ENCODE measurements around the gene COL5A1.
"Not testable (repeated sequence)": the region's sequence is repeated elsewhere in the genome, so short reads cannot be mapped to it uniquely, and the experiment has no call there.

Gene COL5A1

GRCh38 chr9:134712926-134713325 is 71.3 kb downstream of the COL5A1 start:
- DNase-seq = no peak

GRCh38 chr9:134715536-134715935 is 73.9 kb downstream of the COL5A1 start:
- DNase-seq = not testable (repeated sequence)

GRCh38 chr9:134716067-134716466 is 74.5 kb downstream of the COL5A1 start:
- DNase-seq = no peak

- no peak for DNase-seq
Observed at GRCh38 chr9:134717056-134717455, 75.5 kb downstream of the COL5A1 start.

GRCh38 chr9:134717924-134718645 is 76.5 kb downstream of the COL5A1 start:
- DNase-seq = no peak

- no peak for DNase-seq
Observed at GRCh38 chr9:134719331-134719730, 77.7 kb downstream of the COL5A1 start.

GRCh38 chr9:134720136-134720753 is 78.6 kb downstream of the COL5A1 start:
- no peak for DNase-seq

- DNase-seq = no peak
Observed at GRCh38 chr9:134720796-134721195, 79.2 kb downstream of the COL5A1 start.

GRCh38 chr9:134721344-134721743 is 79.7 kb downstream of the COL5A1 start:
- no peak for DNase-seq

- no peak for DNase-seq
Observed at GRCh38 chr9:134722120-134722701, 80.6 kb downstream of the COL5A1 start.

GRCh38 chr9:134723037-134723436 is 81.4 kb downstream of the COL5A1 start:
- DNase-seq = no peak

GRCh38 chr9:134723491-134724190 is 82.0 kb downstream of the COL5A1 start:
- DNase-seq = no peak

- DNase-seq = no peak
Observed at GRCh38 chr9:134724202-134724911, 82.8 kb downstream of the COL5A1 start.

- DNase-seq = no peak
Observed at GRCh38 chr9:134724912-134725604, 83.5 kb downstream of the COL5A1 start.

GRCh38 chr9:134725605-134725940 is 84.0 kb downstream of the COL5A1 start:
- no peak for DNase-seq

GRCh38 chr9:134726026-134726721 is 84.6 kb downstream of the COL5A1 start:
- DNase-seq = no peak

GRCh38 chr9:134726722-134727034 is 85.1 kb downstream of the COL5A1 start:
- DNase-seq = no peak

GRCh38 chr9:134728021-134728795 is 86.6 kb downstream of the COL5A1 start:
- no peak for DNase-seq

- DNase-seq = no peak
Observed at GRCh38 chr9:134728801-134729495, 87.3 kb downstream of the COL5A1 start.

GRCh38 chr9:134730011-134730760 is 88.6 kb downstream of the COL5A1 start:
- DNase-seq = no peak
